ENCODE data around the gene HLA-B.

The HLA-B gene

GRCh38 chr6:31309641-31310040, 47.3 kb downstream of the HLA-B start:
- no peak for TF ChIP-seq CTCF (IDR thresholded peaks at IDR 0.05; ENCODE audit: low read depth, low read length, missing control alignments)
- Histone ChIP-seq H3K36me3 (replicated peaks) (no peaks in the 10 kb centered on the region), H3K4me3 (ENCODE audit: low read depth, low read length) (no peak overlapping the region), H3K27me3 (replicated peaks) (peaks cover 14% of the 10 kb centered on the region), H3K27ac (no peak overlapping the region)
- in situ Hi-C loops (cut with HindIII; ENCODE audit: low pct_ligation_motif_present, low sequenced_read_pairs) = no loop called here
- DNase-seq = no peak

- in situ Hi-C loops (cut with HindIII; ENCODE audit: low pct_ligation_motif_present, low sequenced_read_pairs) = no loop called here
- Histone ChIP-seq H3K36me3 (replicated peaks) (no peaks in the 10 kb centered on the region), H3K4me3 (ENCODE audit: low read depth, low read length) (no peak overlapping the region), H3K27ac (no peak overlapping the region), H3K27me3 (replicated peaks) (peaks cover 6% of the 10 kb centered on the region)
- DNase-seq = no peak
- TF ChIP-seq CTCF (IDR thresholded peaks at IDR 0.05; ENCODE audit: low read depth, low read length, missing control alignments) = no peak
Observed at GRCh38 chr6:31308845-31309175, 48.2 kb downstream of the HLA-B start.

- no peak for TF ChIP-seq CTCF (IDR thresholded peaks at IDR 0.05; ENCODE audit: low read depth, low read length, missing control alignments)
- in situ Hi-C loops (cut with HindIII; ENCODE audit: low pct_ligation_motif_present, low sequenced_read_pairs) = no loop called here
- DNase-seq = no peak
- H3K36me3 ChIP-seq (replicated peaks) = no peaks in the 10 kb centered on the region
- no peak overlapping the region for H3K27ac ChIP-seq
- no peak overlapping the region for H3K4me3 ChIP-seq (ENCODE audit: low read depth, low read length)
- peaks cover 3% of the 10 kb centered on the region for H3K27me3 ChIP-seq (replicated peaks)
Observed at GRCh38 chr6:31308050-31308844, 48.7 kb downstream of the HLA-B start.

- H3K4me3 ChIP-seq (ENCODE audit: low read depth, low read length) = no peak overlapping the region
Observed at GRCh38 chr6:31307669-31308049, 49.3 kb downstream of the HLA-B start.

GRCh38 chr6:31305703-31306219, 51.2 kb downstream of the HLA-B start:
- TF ChIP-seq CTCF (IDR thresholded peaks at IDR 0.05; ENCODE audit: low read depth, low read length, missing control alignments) = no peak
- no peak overlapping the region for H3K27ac ChIP-seq
- no peak for DNase-seq
- peaks cover 3% of the 10 kb centered on the region for H3K27me3 ChIP-seq (replicated peaks)
- in situ Hi-C loops (cut with HindIII; ENCODE audit: low pct_ligation_motif_present, low sequenced_read_pairs) = no loop called here
- no peak overlapping the region for H3K4me3 ChIP-seq (ENCODE audit: low read depth, low read length)
- no peaks in the 10 kb centered on the region for H3K36me3 ChIP-seq (replicated peaks)

More at GRCh38 chr6:31307669-31308049, 49.3 kb downstream of the HLA-B start:
- Histone ChIP-seq H3K27ac (no peak overlapping the region), H3K27me3 (replicated peaks) (peaks cover 3% of the 10 kb centered on the region), H3K36me3 (replicated peaks) (no peaks in the 10 kb centered on the region)
- TF ChIP-seq CTCF (IDR thresholded peaks at IDR 0.05; ENCODE audit: low read depth, low read length, missing control alignments) = no peak
- in situ Hi-C loops (cut with HindIII; ENCODE audit: low pct_ligation_motif_present, low sequenced_read_pairs) = no loop called here
- DNase-seq = no peak

GRCh38 chr6:31304683-31305082, 52.3 kb downstream of the HLA-B start:
- no peak for TF ChIP-seq CTCF (IDR thresholded peaks at IDR 0.05; ENCODE audit: low read depth, low read length, missing control alignments)
- DNase-seq = no peak
- Histone ChIP-seq H3K36me3 (replicated peaks) (no peaks in the 10 kb centered on the region), H3K27me3 (replicated peaks) (peaks cover 3% of the 10 kb centered on the region), H3K27ac (no peak overlapping the region), H3K4me3 (ENCODE audit: low read depth, low read length) (no peak overlapping the region)
- in situ Hi-C loops (cut with HindIII; ENCODE audit: low pct_ligation_motif_present, low sequenced_read_pairs) = no loop called here
